DND-41 (cell line): Measurements from ENCODE around the gene RXFP4.

Source experiments
- CTCF ChIP-seq: IDR thresholded peaks from 2 replicates; pipeline ENCODE4 v1.5.1; 2012; ENCODE audit warnings: borderline replicate concordance, low read length, moderate library complexity, mild to moderate bottlenecking; ENCODE audit not compliant: poor library complexity, severe bottlenecking; ENCODE audit errors: extremely low read depth
- EZH2 ChIP-seq: IDR thresholded peaks from 3 replicates; pipeline ENCODE4 v1.6.1; 2012; ENCODE audit warnings: borderline replicate concordance, low read depth, mild to moderate bottlenecking, moderate library complexity, low read length, inconsistent platforms; ENCODE audit not compliant: severe bottlenecking

DNA sequence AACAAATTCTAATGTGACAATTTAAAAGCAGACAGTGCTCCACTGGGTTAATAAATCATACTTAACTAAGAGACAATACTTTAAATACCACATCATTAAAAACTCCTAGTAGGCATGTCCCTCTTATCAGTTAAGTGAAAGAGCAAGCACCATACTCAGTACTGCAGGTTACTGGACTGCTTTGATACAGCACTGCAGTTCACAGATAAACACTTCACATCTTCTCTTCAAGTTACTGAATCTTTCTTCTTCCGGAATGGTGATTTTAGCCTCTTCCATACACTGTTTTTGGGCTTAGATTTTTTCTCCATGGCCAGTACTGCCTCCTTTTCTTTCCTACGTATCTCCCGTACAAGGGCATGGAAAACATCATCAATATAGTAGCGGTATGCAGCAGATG is 41.3 kb upstream of the RXFP4 start:
- TF ChIP-seq CTCF (no peak), EZH2 (no peak)
